GM12878 (cell line): ENCODE data around the gene SIMC1. TPM values are rescaled to one million over a fixed set of nuclear protein-coding genes. Genes with fewer than 3 reads are reported as not detected.

Experiments used
- BACH1 ChIP-seq: fragments of 450-650 bp; IDR thresholded peaks from 2 replicates; pipeline ENCODE4 v1.6.1; 2017; ENCODE audit warnings: mild to moderate bottlenecking, borderline replicate concordance
- BMI1 ChIP-seq: fragments of 450-650 bp; IDR thresholded peaks from 2 replicates; pipeline ENCODE4 v1.6.1; 2016; ENCODE audit warnings: mild to moderate bottlenecking, moderate library complexity, borderline replicate concordance
- MXI1 ChIP-seq: fragments of 150-350 bp; IDR thresholded peaks from 2 replicates; pipeline ENCODE4 v1.6.1; 2011; ENCODE audit warnings: low read depth, mild to moderate bottlenecking, inconsistent platforms, low read length, improper control_type of control experiment
- NBN ChIP-seq: fragments of 450-650 bp; IDR thresholded peaks from 2 replicates; pipeline ENCODE4 v1.6.1; 2016
- NFYB ChIP-seq: IDR thresholded peaks from 2 replicates; pipeline ENCODE4 v1.6.1; 2011; ENCODE audit warnings: low read depth, mild to moderate bottlenecking, low read length, improper control_type of control experiment, moderate library complexity; ENCODE audit not compliant: insufficient read depth
- PAX5 ChIP-seq: IDR thresholded peaks from 2 replicates; pipeline ENCODE4 v1.6.1; 2011; ENCODE audit warnings: low read depth, low read length, borderline replicate concordance
- PAX8 ChIP-seq: fragments of 450-650 bp; IDR thresholded peaks from 2 replicates; pipeline ENCODE4 v1.6.1; 2017; ENCODE audit warnings: mild to moderate bottlenecking, moderate library complexity
- PML ChIP-seq: IDR thresholded peaks from 2 replicates; pipeline ENCODE4 v1.6.1; 2012; ENCODE audit warnings: low read length, inconsistent platforms
- SMAD5 ChIP-seq: IDR thresholded peaks from 2 replicates; pipeline ENCODE4 v1.6.1; 2016; ENCODE audit warnings: antibody characterized with exemption, low read depth
- SP1 ChIP-seq: IDR thresholded peaks from one replicate; pipeline ENCODE4 v1.6.1; 2011; ENCODE audit warnings: low read depth, low read length
- SREBF1 ChIP-seq: IDR thresholded peaks from 2 replicates; pipeline ENCODE4 v1.6.1; 2012; ENCODE audit warnings: mild to moderate bottlenecking, low read length
- STAT1 ChIP-seq: fragments of 450-650 bp; conservative IDR thresholded peaks from 2 replicates; pipeline ENCODE4 v1.6.1; 2014; ENCODE audit warnings: antibody characterized with exemption, mild to moderate bottlenecking
- TCF3 ChIP-seq: IDR thresholded peaks from 2 replicates; pipeline ENCODE4 v1.6.1; 2012; ENCODE audit warnings: low read depth, mild to moderate bottlenecking, low read length, borderline replicate concordance; ENCODE audit not compliant: insufficient read depth
- YY1 ChIP-seq: IDR thresholded peaks from 2 replicates; pipeline ENCODE4 v1.6.1; 2011; ENCODE audit warnings: low read depth, mild to moderate bottlenecking, low read length
- ZNF207 ChIP-seq: fragments of 450-650 bp; IDR thresholded peaks from 2 replicates; pipeline ENCODE4 v1.6.1; 2014; ENCODE audit warnings: antibody characterized with exemption, mild to moderate bottlenecking, borderline replicate concordance
- polyA plus RNA-seq, 11 experiments: library from polyadenylated mRNA; depleted of rRNA in 4 of 11; unstranded in 6 of 11; stranded (reverse) in 5 of 11; fragments of >200 nt; fragmentation: Nextera tagmentation in 4 of 11; fragmentation: Illumina TruSeq in 1 of 11; extraction: Ambion mirVana in 4 of 11; extraction: Trizol in 1 of 11; gene quantifications; 1 replicate in 1 of 11; 2 replicates in 10 of 11; pipeline versions ENCODE4 v1.2.1 to v1.2.3, GENCODE V29; 2011 to 2016; ENCODE audit warnings: inconsistent platforms in 2 of 11, missing spikeins in 2 of 11, low read depth in 1 of 11
- total RNA-seq, 4 experiments: library from RNA; depleted of rRNA in 3 of 4; stranded (reverse); fragments of >200 nt in 3 of 4; fragmentation: Illumina TruSeq in 1 of 4; extraction: Trizol in 1 of 4; gene quantifications; 2 replicates each; pipeline versions ENCODE4 v1.2.1 to v1.2.3, GENCODE V29; 2013 to 2021
- TF ChIP-seq, protein P1 (sequence below): IDR thresholded peaks from 2 replicates; pipeline ENCODE4 v1.6.1; 2011; ENCODE audit warnings: borderline replicate concordance, low read depth, mild to moderate bottlenecking, moderate library complexity, low read length; ENCODE audit not compliant: insufficient read depth, poor library complexity, severe bottlenecking
- TF ChIP-seq, protein P2 (sequence below): fragments of 450-650 bp; conservative IDR thresholded peaks from 2 replicates; pipeline ENCODE4 v1.6.1; 2017; ENCODE audit warnings: mild to moderate bottlenecking, moderate library complexity

The SIMC1 gene
- total and polyA plus RNA-seq, 10 of the 15 experiments (the other 5 are each of a cell fraction or from before 2014, with no cell fraction given) = 3.0 to 16.5 (median 10.4) TPM

DNA sequence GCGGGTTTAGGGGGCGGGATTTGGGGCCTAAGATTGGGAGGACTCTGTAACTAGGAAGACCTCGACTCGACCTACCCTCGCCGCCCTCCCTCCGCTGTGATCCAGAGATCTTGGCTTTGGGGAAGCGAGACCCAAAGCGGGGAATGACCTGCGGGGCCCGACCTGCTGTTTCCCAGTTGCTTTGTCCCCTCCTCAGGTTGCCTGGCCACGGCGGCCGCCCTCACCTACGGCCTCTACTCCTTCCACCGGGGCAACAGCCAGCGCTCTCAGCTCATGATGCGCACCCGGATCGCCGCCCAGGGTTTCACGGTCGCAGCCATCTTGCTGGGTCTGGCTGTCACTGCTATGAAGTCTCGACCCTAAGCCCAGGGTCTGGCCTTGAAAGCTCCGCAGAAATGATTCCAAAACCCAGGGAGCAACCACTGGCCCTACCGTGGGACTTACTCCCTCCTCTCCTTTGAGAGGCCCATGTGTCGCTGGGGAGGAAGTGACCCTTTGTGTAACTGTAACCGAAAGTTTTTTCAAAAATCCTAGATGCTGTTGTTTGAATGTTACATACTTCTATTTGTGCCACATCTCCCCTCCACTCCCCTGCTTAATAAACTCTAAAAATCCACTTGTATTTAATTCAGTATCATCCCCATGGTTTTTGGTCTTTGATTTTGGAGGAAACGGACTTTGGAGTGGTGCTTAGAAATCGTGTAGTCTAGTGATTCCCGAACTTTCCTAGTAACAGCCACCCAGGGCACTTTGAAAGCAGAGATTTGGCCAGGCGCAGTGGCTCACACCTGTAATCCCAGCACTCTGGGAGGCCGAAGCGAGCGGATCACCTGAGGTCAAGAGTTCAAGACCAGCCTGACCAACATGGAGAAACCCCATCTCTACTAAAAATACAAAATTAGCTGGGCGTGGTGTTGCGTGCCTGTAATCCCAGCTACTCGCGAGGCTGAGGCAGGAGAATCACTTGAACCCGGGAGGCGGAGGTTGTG, 151.2 kb downstream of the SIMC1 start (continued):
- TF ChIP-seq, protein P1, sequence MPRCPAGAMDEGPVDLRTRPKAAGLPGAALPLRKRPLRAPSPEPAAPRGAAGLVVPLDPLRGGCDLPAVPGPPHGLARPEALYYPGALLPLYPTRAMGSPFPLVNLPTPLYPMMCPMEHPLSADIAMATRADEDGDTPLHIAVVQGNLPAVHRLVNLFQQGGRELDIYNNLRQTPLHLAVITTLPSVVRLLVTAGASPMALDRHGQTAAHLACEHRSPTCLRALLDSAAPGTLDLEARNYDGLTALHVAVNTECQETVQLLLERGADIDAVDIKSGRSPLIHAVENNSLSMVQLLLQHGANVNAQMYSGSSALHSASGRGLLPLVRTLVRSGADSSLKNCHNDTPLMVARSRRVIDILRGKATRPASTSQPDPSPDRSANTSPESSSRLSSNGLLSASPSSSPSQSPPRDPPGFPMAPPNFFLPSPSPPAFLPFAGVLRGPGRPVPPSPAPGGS = peak; percentile 54
- 0 out of 2 replicates have a peak, but pooled peaks have one; percentile 11 for TF ChIP-seq TCF3
- TF ChIP-seq, protein P2, sequence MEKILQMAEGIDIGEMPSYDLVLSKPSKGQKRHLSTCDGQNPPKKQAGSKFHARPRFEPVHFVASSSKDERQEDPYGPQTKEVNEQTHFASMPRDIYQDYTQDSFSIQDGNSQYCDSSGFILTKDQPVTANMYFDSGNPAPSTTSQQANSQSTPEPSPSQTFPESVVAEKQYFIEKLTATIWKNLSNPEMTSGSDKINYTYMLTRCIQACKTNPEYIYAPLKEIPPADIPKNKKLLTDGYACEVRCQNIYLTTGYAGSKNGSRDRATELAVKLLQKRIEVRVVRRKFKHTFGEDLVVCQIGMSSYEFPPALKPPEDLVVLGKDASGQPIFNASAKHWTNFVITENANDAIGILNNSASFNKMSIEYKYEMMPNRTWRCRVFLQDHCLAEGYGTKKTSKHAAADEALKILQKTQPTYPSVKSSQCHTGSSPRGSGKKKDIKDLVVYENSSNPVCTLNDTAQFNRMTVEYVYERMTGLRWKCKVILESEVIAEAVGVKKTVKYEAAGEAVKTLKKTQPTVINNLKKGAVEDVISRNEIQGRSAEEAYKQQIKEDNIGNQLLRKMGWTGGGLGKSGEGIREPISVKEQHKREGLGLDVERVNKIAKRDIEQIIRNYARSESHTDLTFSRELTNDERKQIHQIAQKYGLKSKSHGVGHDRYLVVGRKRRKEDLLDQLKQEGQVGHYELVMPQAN = peak; percentile 26
- no peak for TF ChIP-seq PAX5
- TF ChIP-seq PML = 0 out of 2 replicates have a peak, but pooled peaks have one; percentile 39
- TF ChIP-seq SREBF1 = no peak
- 0 out of 2 replicates have a peak, but pooled peaks have one; percentile 28 for TF ChIP-seq BMI1
- TF ChIP-seq SP1 = no peak
- no peak; the same call in 1 of the 2 replicates for TF ChIP-seq MXI1
- peak; percentile 54; the same call in 1 of the 2 replicates for TF ChIP-seq SMAD5
- TF ChIP-seq PAX8 = no peak
- no peak for TF ChIP-seq STAT1
- peak; percentile 84; the same call in 1 of the 2 replicates for TF ChIP-seq NBN
- peak; percentile 94 for TF ChIP-seq YY1
- TF ChIP-seq ZNF207 = no peak
- peak; percentile 82; the same call in 1 of the 2 replicates for TF ChIP-seq NFYB
- TF ChIP-seq BACH1 = peak; percentile 65; the same call in 1 of the 2 replicates
